ENCODE measurements around the gene BCAS3.

DNA sequence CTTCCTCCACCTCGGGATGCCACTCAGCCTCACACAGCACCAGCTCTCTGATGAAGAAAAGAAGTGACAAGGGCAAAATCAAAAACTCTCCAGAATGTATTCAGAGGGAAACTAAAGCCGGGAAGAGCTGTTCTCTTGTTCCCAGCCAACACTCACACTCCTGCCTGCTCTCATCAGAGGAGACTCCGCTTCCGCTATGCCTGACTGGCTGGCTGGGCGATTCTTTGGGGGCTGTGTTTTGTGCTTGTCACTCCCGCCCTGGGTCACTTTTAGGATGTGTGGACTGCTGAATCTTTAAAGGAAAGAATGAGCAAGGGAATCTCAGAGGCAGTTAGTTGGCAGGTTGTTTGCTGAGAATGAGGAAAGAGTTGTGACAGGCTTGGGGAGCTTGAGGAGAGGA lies 667.4 kb downstream of the BCAS3 start:
- TF ChIP-seq OSR1 (CRISPR knock-in tag; IDR thresholded peaks at IDR 0.05): no peak
- no peak for TF ChIP-seq ISL1 (CRISPR knock-in tag; IDR thresholded peaks at IDR 0.05)
- no peak for TF ChIP-seq ZC3H10 (CRISPR knock-in tag; IDR thresholded peaks at IDR 0.05)
- TF ChIP-seq PPARA (CRISPR knock-in tag; IDR thresholded peaks at IDR 0.05; ENCODE audit: borderline replicate concordance): no peak
- TF ChIP-seq TCF4 (CRISPR knock-in tag; IDR thresholded peaks at IDR 0.05; ENCODE audit: borderline replicate concordance): no peak
- no peak for TF ChIP-seq ZNF565 (CRISPR knock-in tag; conservative IDR thresholded peaks at IDR 0.05; ENCODE audit: low read depth)
- TF ChIP-seq, protein P1, sequence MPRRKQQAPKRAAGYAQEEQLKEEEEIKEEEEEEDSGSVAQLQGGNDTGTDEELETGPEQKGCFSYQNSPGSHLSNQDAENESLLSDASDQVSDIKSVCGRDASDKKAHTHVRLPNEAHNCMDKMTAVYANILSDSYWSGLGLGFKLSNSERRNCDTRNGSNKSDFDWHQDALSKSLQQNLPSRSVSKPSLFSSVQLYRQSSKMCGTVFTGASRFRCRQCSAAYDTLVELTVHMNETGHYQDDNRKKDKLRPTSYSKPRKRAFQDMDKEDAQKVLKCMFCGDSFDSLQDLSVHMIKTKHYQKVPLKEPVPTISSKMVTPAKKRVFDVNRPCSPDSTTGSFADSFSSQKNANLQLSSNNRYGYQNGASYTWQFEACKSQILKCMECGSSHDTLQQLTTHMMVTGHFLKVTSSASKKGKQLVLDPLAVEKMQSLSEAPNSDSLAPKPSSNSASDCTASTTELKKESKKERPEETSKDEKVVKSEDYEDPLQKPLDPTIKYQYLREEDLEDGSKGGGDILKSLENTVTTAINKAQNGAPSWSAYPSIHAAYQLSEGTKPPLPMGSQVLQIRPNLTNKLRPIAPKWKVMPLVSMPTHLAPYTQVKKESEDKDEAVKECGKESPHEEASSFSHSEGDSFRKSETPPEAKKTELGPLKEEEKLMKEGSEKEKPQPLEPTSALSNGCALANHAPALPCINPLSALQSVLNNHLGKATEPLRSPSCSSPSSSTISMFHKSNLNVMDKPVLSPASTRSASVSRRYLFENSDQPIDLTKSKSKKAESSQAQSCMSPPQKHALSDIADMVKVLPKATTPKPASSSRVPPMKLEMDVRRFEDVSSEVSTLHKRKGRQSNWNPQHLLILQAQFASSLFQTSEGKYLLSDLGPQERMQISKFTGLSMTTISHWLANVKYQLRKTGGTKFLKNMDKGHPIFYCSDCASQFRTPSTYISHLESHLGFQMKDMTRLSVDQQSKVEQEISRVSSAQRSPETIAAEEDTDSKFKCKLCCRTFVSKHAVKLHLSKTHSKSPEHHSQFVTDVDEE (CRISPR knock-in tag; IDR thresholded peaks at IDR 0.05): no peak
- TF ChIP-seq TOX (CRISPR knock-in tag; IDR thresholded peaks at IDR 0.05; ENCODE audit: borderline replicate concordance): no peak
- no peak for TF ChIP-seq ZFP30 (CRISPR knock-in tag; IDR thresholded peaks at IDR 0.05)
- TF ChIP-seq ARNTL (CRISPR knock-in tag; IDR thresholded peaks at IDR 0.05; ENCODE audit: borderline replicate concordance, low read depth): no peak
- TF ChIP-seq, protein P2, sequence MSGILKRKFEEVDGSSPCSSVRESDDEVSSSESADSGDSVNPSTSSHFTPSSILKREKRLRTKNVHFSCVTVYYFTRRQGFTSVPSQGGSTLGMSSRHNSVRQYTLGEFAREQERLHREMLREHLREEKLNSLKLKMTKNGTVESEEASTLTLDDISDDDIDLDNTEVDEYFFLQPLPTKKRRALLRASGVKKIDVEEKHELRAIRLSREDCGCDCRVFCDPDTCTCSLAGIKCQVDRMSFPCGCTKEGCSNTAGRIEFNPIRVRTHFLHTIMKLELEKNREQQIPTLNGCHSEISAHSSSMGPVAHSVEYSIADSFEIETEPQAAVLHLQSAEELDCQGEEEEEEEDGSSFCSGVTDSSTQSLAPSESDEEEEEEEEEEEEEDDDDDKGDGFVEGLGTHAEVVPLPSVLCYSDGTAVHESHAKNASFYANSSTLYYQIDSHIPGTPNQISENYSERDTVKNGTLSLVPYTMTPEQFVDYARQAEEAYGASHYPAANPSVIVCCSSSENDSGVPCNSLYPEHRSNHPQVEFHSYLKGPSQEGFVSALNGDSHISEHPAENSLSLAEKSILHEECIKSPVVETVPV (CRISPR knock-in tag; IDR thresholded peaks at IDR 0.05): no peak
- TF ChIP-seq GLIS3 (CRISPR knock-in tag; IDR thresholded peaks at IDR 0.05): no peak
- no peak for TF ChIP-seq SNAI2 (CRISPR knock-in tag; IDR thresholded peaks at IDR 0.05)
